Astrocyte (in vitro differentiated cells and primary cell): ENCODE measurements around the gene GIPC1.

Source experiments
- EZH2 ChIP-seq: IDR thresholded peaks from 2 replicates; pipeline ENCODE4 v1.6.1; 2012; ENCODE audit warnings: mild to moderate bottlenecking, low read length, inconsistent platforms; ENCODE audit not compliant: insufficient read depth
- TF ChIP-seq, protein P1 (sequence below): IDR thresholded peaks from 2 replicates; pipeline ENCODE4 v1.5.1; 2011; ENCODE audit warnings: low read depth, mild to moderate bottlenecking, inconsistent platforms, low read length, moderate library complexity; ENCODE audit not compliant: insufficient read depth

DNA sequence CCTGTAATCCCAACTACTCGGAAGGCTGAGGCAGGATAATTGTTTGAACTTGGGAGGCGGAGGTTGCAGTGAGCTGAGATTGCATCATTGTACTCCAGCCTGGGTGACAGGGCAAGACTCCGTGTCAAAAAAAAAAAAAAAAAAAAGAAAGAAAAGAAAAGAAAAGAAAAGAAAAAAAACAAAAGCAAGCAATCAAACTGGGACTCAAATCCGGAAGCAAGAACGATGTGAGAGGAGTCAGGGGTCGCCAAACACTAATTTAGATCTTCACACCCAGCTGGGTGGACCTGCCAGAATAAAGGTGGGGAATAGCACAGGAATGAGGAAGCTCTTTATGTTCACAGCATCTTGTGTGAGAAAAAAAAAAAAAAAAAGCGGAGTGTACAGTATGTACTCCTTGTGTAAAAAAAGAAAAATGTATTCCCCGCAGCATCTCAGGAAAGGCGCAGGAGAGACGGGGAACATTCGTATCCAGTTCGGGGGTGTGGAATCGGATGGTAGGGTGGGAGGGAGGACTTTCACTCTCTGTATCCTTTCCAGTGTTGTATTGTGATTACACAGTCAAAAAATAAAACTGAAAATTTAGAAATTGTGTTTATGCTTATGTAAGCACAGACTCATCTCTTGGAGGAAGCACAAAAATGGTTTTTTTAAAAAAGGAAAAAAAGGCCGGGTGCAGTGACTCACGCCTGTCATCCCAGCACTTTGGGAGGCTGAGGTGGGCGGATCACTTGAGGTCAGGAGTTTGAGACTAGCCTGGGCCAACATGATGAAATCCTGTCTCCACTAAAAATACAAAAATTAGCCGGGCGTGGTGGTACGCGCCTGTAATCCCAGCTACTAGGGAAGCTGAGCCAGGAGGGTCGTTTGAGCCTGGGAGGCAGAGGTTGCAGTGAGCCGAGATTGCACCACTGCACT, 14.6 kb upstream of the GIPC1 start:
- TF ChIP-seq, protein P1, sequence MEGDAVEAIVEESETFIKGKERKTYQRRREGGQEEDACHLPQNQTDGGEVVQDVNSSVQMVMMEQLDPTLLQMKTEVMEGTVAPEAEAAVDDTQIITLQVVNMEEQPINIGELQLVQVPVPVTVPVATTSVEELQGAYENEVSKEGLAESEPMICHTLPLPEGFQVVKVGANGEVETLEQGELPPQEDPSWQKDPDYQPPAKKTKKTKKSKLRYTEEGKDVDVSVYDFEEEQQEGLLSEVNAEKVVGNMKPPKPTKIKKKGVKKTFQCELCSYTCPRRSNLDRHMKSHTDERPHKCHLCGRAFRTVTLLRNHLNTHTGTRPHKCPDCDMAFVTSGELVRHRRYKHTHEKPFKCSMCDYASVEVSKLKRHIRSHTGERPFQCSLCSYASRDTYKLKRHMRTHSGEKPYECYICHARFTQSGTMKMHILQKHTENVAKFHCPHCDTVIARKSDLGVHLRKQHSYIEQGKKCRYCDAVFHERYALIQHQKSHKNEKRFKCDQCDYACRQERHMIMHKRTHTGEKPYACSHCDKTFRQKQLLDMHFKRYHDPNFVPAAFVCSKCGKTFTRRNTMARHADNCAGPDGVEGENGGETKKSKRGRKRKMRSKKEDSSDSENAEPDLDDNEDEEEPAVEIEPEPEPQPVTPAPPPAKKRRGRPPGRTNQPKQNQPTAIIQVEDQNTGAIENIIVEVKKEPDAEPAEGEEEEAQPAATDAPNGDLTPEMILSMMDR = no peak
- no peak for TF ChIP-seq EZH2
